22Rv1 (cell line): ENCODE results near the gene EEF1B2.

Source experiments
- CTCF ChIP-seq: fragments of 450-650 bp; IDR thresholded peaks from 2 replicates; pipeline ENCODE4 v1.5.1; 2017; ENCODE audit warnings: mild to moderate bottlenecking
- ZFX ChIP-seq: fragments of 450-650 bp; IDR thresholded peaks from 2 replicates; pipeline ENCODE4 v1.6.1; 2017; ENCODE audit warnings: antibody characterized with exemption, borderline replicate concordance

DNA sequence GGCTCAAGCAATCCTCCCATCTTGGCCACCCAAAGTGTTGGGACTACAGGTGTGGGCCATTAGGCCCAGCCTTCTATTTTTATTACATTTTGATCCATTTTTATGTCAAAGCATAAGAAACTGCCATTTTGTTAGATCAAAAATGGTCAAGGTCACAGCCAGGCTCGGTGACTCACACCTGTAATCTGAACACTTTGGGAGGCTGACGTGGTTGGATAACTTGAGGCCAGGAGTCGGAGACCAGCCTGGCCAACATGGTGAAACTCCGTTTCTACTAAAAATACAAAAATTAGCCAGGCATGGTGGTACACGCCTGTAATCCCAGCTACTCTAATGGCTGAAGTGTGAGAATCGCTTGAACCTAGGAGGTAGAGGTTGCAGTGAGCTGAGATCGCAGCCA is 49.2 kb downstream of the EEF1B2 start:
- no peak for TF ChIP-seq CTCF
- TF ChIP-seq ZFX: no peak
